HL-60/S4 (cell line): ENCODE data around the gene SPRED2.

Experiments used
- in situ Hi-C: fragments of 300-500 bp; cut with MboI; formaldehyde crosslinking; loops from 2 replicates; pipeline ENCODE4 v1.14.3; 2022; ENCODE audit warnings: low sequenced_read_pairs

The SPRED2 gene

DNA sequence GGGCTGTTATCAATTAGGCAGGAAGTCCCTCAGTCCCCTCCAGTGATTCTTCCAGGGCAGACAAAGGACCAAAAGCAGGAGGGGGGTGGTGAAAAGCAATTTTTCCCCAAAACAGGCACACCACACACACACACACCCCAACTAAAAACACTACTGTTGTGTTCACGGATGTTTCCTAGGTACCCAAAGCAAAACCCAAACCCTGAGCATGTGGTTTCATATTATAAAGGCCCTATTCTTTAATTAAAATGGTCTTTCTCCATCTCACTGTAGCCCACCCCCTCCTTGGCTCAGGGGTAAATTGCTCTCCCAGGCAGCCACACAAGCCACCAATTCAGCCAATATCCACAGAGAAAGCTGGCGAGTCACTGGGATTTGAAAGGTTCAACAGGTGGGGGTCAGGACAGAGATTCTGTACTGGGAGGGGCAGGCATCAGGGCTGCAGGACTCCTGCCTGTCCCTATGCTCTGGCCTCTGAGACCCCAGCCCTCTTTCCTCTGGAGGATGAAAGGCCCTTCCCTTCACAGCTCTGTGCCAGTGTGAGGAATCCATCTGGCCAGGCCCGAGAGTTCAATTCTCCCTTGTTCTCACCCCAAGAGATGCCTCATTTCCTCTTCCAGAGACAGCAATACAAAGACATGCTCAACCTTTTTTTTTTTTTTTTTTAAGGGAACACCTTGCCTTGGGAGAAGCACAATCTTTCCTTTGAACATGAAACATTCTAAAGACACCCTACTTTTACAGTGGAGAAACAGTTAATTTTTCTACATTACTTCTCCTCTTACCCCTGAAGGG is 43.6 kb downstream of the SPRED2 start:
- in situ Hi-C loops = no loop called here

DNA sequence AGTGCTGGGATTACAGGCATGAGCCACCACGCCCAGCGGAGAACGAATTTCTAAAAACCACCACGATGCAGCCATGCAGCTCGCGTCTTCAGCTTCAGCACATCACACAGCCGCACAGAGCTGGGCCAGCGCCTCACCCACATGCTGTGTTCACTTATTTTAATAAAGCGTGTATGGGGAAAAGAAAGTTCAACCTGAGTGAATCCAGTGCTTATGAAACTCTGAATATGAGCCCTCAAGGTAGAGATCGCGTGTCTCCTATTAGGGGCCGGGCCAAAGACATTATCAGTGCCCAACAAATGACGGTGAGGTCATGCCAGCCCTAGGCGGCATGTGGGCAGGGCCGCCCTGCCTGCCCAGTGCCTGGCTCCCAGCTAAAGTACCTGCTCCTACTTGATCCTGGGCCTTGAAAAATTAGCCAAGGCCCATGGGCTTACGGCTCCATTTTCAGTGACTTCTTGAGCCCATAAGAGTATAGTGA is 44.3 kb downstream of the SPRED2 start:
- in situ Hi-C loops = no loop called here

- in situ Hi-C loops = no loop called here
Measured at GRCh38 chr2:65386989-65387388, 45.4 kb downstream of the SPRED2 start.

GRCh38 chr2:65386344-65386743 is 46.1 kb downstream of the SPRED2 start:
- in situ Hi-C loops = no loop called here

- in situ Hi-C loops = no loop called here
Measured at GRCh38 chr2:65383541-65384488, 48.6 kb downstream of the SPRED2 start.

DNA sequence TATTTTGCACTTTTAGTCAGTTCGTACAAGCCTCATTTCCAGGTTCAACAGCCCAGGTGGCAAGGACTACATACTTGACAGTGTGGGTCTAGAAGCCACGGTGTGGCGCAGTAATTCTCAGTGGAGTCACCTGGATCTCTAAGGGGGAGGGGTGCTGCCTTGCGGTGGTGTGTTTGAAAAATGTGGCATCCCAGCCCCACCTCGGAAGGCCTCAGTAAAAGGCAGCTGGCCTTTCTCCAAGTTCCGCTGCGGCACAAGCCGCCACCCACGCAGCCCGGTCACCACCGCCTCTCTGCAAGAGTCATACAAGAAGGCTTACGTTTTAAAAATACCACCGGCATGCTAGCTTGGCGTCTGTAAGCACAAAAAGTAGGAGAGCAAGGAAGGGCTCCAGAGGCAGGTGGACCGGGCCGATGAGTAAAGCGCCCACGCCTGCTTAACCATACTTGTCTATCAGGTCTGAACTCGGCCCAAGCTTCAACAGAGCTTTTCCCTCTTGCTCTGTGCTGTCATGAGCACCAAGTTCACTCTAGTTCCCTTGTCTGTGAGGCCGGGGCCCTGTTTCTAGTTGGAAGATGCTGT is 49.5 kb downstream of the SPRED2 start:
- in situ Hi-C loops = no loop called here

DNA sequence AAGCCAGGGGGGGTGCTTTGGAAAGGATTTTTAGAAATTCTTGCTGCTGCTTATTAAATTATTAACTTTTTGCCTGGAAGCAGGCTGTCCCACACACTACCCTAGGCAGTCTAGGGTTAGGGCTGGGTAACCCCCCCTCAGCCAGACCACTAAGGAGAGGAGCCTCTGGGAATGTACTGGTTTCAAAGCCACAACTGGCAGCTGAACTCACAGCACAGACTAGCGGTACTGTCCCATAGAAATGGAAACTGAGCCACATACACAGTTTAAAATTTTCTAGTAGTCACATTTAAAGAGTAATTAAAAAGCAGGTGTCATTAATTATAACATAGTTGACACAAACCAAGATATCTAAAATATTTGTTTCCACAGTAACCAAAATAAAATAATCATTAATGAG is 50.1 kb downstream of the SPRED2 start:
- in situ Hi-C loops = no loop called here

GRCh38 chr2:65381607-65382051 is 50.8 kb downstream of the SPRED2 start:
- in situ Hi-C loops = no loop called here

DNA sequence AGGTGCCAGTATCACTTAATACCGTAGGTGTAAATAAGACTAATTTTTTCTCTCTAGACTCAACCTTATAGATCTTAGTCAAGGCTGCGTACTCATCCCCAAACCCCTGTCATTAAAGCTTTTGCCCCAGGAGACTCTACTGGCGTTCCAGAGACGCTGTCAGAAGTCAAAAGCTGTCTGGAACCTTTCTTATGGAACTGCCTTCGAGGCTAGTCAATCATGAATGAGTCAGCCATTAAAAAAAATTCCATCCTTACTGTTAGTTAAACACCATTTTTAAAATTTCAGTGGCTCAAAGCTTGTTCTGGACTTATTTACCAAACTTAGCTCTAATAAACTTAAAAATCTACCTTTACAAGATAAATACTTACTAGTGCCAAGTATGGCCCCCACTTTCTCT is 52.1 kb downstream of the SPRED2 start:
- in situ Hi-C loops = no loop called here

- in situ Hi-C loops = no loop called here
Measured at GRCh38 chr2:65379721-65380171, 52.7 kb downstream of the SPRED2 start.

DNA sequence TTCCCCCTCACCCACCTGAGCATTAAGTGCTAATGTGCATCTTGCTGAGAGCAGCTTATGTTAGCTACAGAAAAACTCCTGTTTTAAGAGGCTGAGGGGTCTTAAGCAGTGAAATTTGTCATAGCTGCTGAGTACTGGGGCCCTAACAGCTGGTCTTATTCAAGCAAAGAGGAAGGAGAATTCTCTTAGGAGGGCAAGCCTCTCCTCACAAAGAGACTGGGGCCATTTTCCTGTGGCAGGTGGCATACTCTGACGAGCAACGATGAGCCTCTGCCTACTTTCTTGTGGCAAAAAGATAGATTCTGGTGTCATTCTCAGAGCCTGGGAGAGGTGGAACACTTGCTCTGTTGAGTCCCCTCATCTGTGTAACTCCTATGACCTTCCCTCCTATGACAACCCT is 53.2 kb downstream of the SPRED2 start:
- in situ Hi-C loops = no loop called here

DNA sequence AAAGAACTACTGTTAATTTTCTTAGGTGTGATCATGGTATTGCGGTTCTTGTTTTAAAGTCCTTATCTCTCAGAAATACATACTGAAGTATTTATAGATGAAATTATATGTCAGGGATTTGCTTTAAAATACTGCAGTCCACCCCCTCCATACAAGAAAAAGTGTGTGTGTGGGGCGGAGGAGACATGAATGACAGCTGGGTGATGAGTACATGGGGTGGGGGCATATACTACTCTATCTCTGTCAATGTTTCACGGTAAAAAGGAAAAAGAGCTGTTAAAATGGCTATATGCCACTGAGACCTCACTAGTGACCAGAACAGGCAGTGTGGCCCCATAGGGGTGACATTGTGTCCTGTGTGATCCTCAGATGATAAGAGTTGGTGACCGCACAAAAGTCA is 54.1 kb downstream of the SPRED2 start:
- in situ Hi-C loops = no loop called here

DNA sequence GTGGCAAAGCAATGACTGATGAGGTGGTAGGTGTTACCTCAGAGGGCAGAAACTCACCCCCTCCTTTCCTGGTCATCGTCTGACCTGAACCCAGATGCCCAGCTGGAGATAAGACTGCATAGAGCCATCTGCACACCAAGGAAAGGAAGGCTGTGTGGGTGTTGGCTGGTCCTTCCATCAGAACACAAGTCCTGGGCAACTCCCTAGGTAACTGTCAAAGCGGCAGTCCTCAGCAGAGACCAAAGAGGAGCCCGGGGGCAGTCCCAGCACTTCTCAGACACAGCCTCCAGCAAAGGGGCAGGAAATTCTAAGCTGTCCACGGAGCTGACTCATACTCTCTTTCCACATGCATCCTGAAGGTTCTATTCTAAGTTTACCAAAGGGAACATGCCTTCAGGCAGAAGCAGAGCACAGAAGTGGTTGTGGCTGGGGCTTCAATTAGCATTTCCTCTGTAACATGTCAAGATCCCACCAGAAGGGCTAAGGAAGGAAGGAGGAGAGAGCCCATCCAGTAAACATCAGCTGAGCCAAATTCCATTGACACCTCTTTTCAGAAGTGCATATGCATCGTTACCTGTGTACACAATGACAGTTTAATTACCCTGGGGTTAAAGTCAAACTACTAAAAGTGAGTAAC is 54.7 kb downstream of the SPRED2 start:
- in situ Hi-C loops = no loop called here

DNA sequence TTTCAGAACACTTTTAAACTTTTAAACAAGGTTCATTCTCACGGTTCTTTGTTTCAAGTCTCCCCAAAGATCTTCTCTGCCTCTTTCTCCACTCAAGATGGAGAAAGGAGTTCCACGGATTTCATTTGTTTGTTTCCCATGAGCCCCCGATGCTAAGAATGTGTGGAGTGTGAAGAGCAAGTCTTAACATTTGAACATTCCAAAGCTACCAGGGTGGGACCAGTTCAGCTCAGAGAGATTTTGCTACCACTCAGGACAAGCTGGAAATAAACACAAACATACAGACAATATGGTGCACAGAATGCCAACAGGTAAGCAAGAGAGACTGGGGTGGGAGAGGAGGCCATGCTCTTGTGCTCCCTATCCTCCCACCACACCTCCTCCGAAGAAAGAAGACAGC is 56.7 kb downstream of the SPRED2 start:
- in situ Hi-C loops = no loop called here

DNA sequence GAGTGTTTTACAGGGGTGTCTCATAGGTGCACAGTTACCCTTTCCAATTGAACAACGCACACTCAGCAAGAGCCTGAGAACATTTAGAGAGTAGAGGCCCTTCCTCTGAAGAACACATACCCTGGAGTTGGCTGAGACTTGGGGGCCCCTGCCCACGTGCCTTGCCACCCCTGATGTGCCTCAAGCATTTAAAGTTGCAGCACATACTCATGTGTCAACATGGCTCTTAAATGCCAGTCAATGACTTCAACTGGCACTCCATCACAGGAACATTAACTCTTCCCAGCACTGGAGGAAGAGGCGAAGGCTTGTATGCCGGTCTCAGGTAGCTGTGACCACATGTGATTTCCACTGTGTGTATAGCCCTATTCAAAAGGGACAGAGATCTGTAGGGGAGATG is 57.4 kb downstream of the SPRED2 start:
- in situ Hi-C loops = no loop called here

- in situ Hi-C loops = no loop called here
Measured at GRCh38 chr2:65374575-65374974, 57.8 kb downstream of the SPRED2 start.

DNA sequence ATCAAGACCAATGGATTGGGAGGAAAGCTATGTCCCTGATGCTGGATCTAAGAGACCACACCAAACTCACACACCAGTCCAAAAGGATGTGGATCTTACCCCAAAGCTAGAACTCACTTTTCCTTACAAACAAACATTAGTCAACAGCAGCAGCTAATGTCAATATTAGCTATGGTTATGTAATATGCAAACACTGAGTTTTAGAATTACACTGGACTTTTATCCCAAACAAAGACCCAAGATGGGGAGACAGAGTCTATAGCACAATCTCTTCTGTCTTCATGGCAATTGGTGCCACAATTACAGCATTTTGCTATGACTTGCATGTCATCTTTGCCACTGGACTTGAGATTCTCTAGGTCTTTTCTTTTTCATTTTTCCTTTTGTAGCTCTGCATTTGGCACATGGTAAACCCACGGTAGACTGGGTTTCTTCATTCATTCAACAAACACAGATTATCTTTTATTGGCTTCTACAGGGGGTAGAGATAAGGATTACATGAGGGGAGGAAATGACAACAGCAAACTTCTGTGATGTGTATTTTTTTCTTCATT is 59.0 kb downstream of the SPRED2 start:
- in situ Hi-C loops = no loop called here

DNA sequence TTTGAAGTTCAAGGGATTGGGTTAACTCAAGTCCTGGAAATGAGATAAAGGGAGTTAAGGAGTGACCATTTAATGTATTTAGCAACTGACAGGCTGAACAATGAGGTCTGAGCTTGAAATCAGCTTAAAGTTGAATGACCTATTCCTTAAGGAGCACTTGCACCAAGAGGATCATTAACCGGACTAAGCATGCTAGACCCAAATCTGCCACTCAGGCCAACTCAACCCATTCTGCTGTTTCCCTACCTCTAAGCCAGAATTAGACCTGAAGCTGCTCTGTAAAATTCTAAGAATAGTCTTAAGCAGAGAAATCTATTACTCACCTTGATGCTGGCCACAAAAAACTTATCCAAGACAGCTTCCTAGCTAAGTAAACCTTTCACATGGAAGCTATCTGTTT is 59.8 kb downstream of the SPRED2 start:
- in situ Hi-C loops = no loop called here

GRCh38 chr2:65371074-65371434 is 61.3 kb downstream of the SPRED2 start:
- in situ Hi-C loops = no loop called here

GRCh38 chr2:65370387-65371073 is 61.9 kb downstream of the SPRED2 start:
- in situ Hi-C loops = no loop called here
